HG02970 (cell line): Measurements from ENCODE around the gene GLI1.
"Not testable (repeated sequence)": the region's sequence is repeated elsewhere in the genome, so short reads cannot be mapped to it uniquely, and the experiment has no call there.

Experiments used
- ATAC-seq: cut with Tn5 transposase; IDR thresholded peaks from one replicate; pipeline ENCODE4 v1.9.1; 2021; ENCODE audit warnings: mild to moderate bottlenecking, moderate library complexity, moderate number of reproducible peaks; ENCODE audit not compliant: unreplicated experiment, low FRiP score

The GLI1 gene

GRCh38 chr12:57515934-57516541, 56.5 kb downstream of the GLI1 start:
- no peak for ATAC-seq

DNA sequence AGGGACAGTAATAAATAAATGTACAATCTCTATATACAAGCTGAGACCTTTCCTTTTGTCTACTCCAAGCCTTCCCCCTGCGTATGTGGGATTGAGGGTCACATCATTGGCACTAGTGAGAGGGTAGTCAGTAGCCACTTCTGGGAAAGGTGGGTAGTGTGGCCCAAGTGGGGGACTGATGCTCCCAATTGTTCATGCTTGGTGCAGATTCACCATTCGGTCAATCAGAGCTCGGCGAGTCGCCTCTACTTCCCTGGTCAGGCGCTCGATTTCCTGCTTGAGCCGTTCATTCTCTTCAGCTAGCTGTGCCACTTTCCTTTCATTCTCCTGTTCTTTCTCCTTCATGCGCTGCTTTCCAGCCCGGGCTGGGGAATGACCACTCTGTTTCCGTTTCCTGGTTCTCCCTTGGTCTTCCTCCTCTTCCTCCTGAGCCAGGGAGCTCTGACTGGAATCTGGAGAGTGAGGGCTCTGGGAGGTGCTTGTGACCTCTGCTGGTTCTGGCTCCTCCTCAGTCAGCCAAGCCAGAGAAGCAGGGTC, 57.1 kb downstream of the GLI1 start:
- ATAC-seq = no peak

GRCh38 chr12:57517187-57517586, 57.6 kb downstream of the GLI1 start:
- no peak for ATAC-seq

GRCh38 chr12:57517718-57518117, 58.1 kb downstream of the GLI1 start:
- ATAC-seq = not testable (repeated sequence)

DNA sequence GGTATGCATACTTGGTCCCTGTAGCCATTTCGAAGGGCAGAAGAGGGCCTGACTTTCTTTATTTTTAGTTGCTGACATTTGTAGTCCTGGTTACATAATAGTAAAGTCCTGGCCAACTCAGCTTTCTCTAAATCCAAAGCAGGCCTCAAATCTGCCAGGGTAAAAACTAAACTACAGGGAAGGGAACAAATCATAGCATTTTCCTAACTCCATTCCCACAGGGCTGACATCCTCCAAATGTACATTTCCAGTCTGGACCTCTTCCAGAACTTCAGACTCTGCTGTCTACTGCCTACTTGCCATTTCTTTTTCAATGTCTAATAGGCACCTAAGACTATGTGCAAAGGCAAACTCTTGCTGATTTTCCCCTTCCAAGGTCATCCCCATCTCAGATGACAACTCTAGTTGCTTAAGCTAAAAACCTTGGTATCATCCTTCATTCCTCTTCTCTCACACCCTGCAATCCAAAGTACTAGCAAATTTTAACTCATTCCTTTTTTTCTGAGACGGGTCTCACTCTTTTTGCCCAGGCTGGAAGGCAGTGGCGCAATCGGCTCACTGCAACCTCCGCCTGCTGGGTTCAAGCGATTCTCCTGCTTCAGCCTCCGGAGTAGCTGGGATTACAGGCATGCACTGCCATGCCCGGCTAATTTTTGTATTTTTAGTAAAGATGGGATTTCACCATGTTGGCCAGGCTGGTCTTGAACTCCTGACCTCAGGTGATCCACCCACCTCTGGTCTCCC, 58.8 kb downstream of the GLI1 start:
- no peak for ATAC-seq

- no peak for ATAC-seq
These were observed 59.6 kb downstream of the GLI1 start for GRCh38 chr12:57518920-57519795.

DNA sequence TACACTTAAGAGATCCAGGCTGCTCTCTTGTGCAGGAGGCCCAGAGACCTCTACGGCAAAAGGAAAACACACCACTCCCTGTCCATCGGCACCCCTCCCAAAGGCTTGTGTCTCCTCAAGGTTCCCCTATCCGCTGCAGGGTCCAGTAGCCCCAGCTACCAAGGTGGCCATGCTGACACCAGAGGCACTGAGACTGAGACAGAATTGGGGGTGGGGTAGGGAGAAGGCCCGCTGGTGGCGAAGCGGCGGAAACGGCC, 60.1 kb downstream of the GLI1 start:
- peak; percentile 1 for ATAC-seq

GRCh38 chr12:57520053-57520818, 60.7 kb downstream of the GLI1 start, which contains the start of gene DDIT3:
TSS of gene DDIT3 (minus strand) at chr12:57520514. CDS start at chr12:57517406, 3,108 bp downstream.
- peak; percentile 60 for ATAC-seq

- no peak for ATAC-seq
These were observed 62.0 kb downstream of the GLI1 start for GRCh38 chr12:57521525-57522010.
